Non-pigmented ciliary epithelial cell (primary cell): ENCODE results near the gene NELL1.
"Not testable (repeated sequence)": the region's sequence is repeated elsewhere in the genome, so short reads cannot be mapped to it uniquely, and the experiment has no call there.

Experiments used
- DNase-seq: peaks from one replicate; pipeline ENCODE4 v3.0.0-alpha.2; 2010; ENCODE audit warnings: low read depth

Gene NELL1

GRCh38 chr11:21225860-21226259 lies 556.5 kb downstream of the NELL1 start:
- DNase-seq, result no peak

GRCh38 chr11:21229224-21229623 lies 559.8 kb downstream of the NELL1 start:
- no peak for DNase-seq

- no peak for DNase-seq
Observed at GRCh38 chr11:21250196-21250595, 580.8 kb downstream of the NELL1 start.

GRCh38 chr11:21254055-21254454 lies 584.7 kb downstream of the NELL1 start:
- DNase-seq, result no peak

- no peak for DNase-seq
Observed at GRCh38 chr11:21254790-21255189, 585.4 kb downstream of the NELL1 start.

- DNase-seq, result no peak
Observed at GRCh38 chr11:21257461-21257860, 588.1 kb downstream of the NELL1 start.

GRCh38 chr11:21258414-21258813 lies 589.0 kb downstream of the NELL1 start:
- DNase-seq, result no peak

- no peak for DNase-seq
Observed at GRCh38 chr11:21260101-21260500, 590.7 kb downstream of the NELL1 start.

- no peak for DNase-seq
Observed at GRCh38 chr11:21262992-21263391, 593.6 kb downstream of the NELL1 start.

GRCh38 chr11:21264125-21264524 lies 594.7 kb downstream of the NELL1 start:
- DNase-seq, result no peak

GRCh38 chr11:21268036-21268435 lies 598.6 kb downstream of the NELL1 start:
- DNase-seq, result no peak

- not testable (repeated sequence) for DNase-seq
Observed at GRCh38 chr11:21272139-21272538, 602.8 kb downstream of the NELL1 start.

GRCh38 chr11:21278840-21279239 lies 609.5 kb downstream of the NELL1 start:
- DNase-seq, result no peak

GRCh38 chr11:21285104-21285503 lies 615.7 kb downstream of the NELL1 start:
- DNase-seq, result no peak

GRCh38 chr11:21289686-21290085 lies 620.3 kb downstream of the NELL1 start:
- DNase-seq, result no peak

GRCh38 chr11:21295508-21295907 lies 626.1 kb downstream of the NELL1 start:
- no peak for DNase-seq

- DNase-seq, result no peak
Observed at GRCh38 chr11:21301981-21302380, 632.6 kb downstream of the NELL1 start.

- DNase-seq, result no peak
Observed at GRCh38 chr11:21306739-21307358, 637.5 kb downstream of the NELL1 start.

GRCh38 chr11:21307874-21308273 lies 638.5 kb downstream of the NELL1 start:
- DNase-seq, result no peak

GRCh38 chr11:21316591-21316990 lies 647.2 kb downstream of the NELL1 start:
- no peak for DNase-seq

GRCh38 chr11:21321072-21321471 lies 651.7 kb downstream of the NELL1 start:
- no peak for DNase-seq

GRCh38 chr11:21321530-21321929 lies 652.1 kb downstream of the NELL1 start:
- no peak for DNase-seq

- DNase-seq, result no peak
Observed at GRCh38 chr11:21323617-21324016, 654.2 kb downstream of the NELL1 start.

GRCh38 chr11:21343204-21343603 lies 673.8 kb downstream of the NELL1 start:
- no peak for DNase-seq

GRCh38 chr11:21346361-21346760 lies 677.0 kb downstream of the NELL1 start:
- no peak for DNase-seq
